PC-9 (cell line): ENCODE results near the gene MVB12A. TPM values are rescaled to one million over a fixed set of nuclear protein-coding genes. Genes with fewer than 3 reads are reported as not detected.

Source experiments
- BruUV-seq: library from RNA; stranded (reverse); fragments of 400-500 nt; replicated peaks from 2 replicates; lab custom pipeline; 2021; lab: Mats Ljungman, UMichigan
- CTCF ChIA-PET: fragments of 300-600 bp; sonication (Branson Sonifier 250); formaldehyde crosslinking; loops from one replicate; lab custom pipeline; 2022; ENCODE audit warnings: antibody characterized with exemption; lab: Charles Lee
- POLR2A ChIA-PET: fragments of 300-600 bp; sonication (Branson Sonifier 250); formaldehyde crosslinking; loops from one replicate; lab custom pipeline; 2022; ENCODE audit warnings: antibody characterized with exemption; ENCODE audit not compliant: unreplicated experiment; lab: Charles Lee
- DNase-seq, 2 experiments: peaks; one replicate each; pipeline versions ENCODE4 v3.0.0 to v3.0.0-alpha.2; 2015 to 2022; ENCODE audit warnings: mixed read lengths in 1 of 2
- H2AFZ ChIP-seq: fragments of 200-600 bp; sonication (generic); 2 replicates; pipeline ENCODE4 v1.8.1; 2017; ENCODE audit warnings: antibody characterized with exemption
- H3F3A ChIP-seq: fragments of 200-600 bp; sonication (generic); 2 replicates; pipeline ENCODE4 v1.8.1; 2017; ENCODE audit warnings: antibody characterized with exemption, mild to moderate bottlenecking, low read depth; ENCODE audit not compliant: insufficient read depth
- H3K27ac ChIP-seq: fragments of 200-600 bp; sonication (generic); 2 replicates; pipeline ENCODE4 v1.6.1; 2016; ENCODE audit warnings: mixed run types
- H3K27me3 ChIP-seq: fragments of 200-600 bp; sonication (generic); 2 replicates; pipeline ENCODE4 v1.6.1; 2016; ENCODE audit warnings: low read depth, mixed run types; ENCODE audit not compliant: insufficient read depth
- H3K36me3 ChIP-seq: fragments of 200-600 bp; sonication (generic); 2 replicates; pipeline ENCODE4 v1.6.1; 2016; ENCODE audit warnings: low read depth, mixed run types
- H3K4me1 ChIP-seq: fragments of 200-600 bp; sonication (generic); replicated peaks from 2 replicates; pipeline ENCODE4 v1.6.1; 2016; ENCODE audit warnings: mixed run types; ENCODE audit not compliant: insufficient read depth
- H3K4me2 ChIP-seq: fragments of 200-600 bp; sonication (generic); 2 replicates; pipeline ENCODE4 v1.6.1; 2017; ENCODE audit warnings: mixed run types
- H3K4me3 ChIP-seq: fragments of 200-600 bp; sonication (generic); 2 replicates; pipeline ENCODE4 v1.6.1; 2016; ENCODE audit warnings: mixed run types
- H3K79me2 ChIP-seq: fragments of 200-600 bp; sonication (generic); 2 replicates; pipeline ENCODE4 v1.6.1; 2017; ENCODE audit warnings: low read depth, mixed run types
- H3K9me2 ChIP-seq: fragments of 200-600 bp; sonication (generic); 2 replicates; pipeline ENCODE4 v1.8.1; 2017; ENCODE audit warnings: mild to moderate bottlenecking; ENCODE audit not compliant: insufficient read depth
- H3K9me3 ChIP-seq: fragments of 200-600 bp; sonication (generic); 2 replicates; pipeline ENCODE4 v1.8.1; 2016; ENCODE audit warnings: low read depth; ENCODE audit not compliant: insufficient read depth
- H4K20me1 ChIP-seq: fragments of 200-600 bp; sonication (generic); 2 replicates; pipeline ENCODE4 v1.8.1; 2017; ENCODE audit not compliant: insufficient read depth
- CTCF ChIP-seq: fragments of 200-600 bp; sonication (generic); conservative IDR thresholded peaks from 2 replicates; pipeline ENCODE4 v1.6.1; 2017; ENCODE audit warnings: mixed run types, antibody characterized with exemption, mild to moderate bottlenecking, moderate library complexity
- EZH2 ChIP-seq: fragments of 200-600 bp; sonication (generic); IDR thresholded peaks from 2 replicates; pipeline ENCODE4 v1.8.0; 2017; ENCODE audit warnings: antibody characterized with exemption, low read depth
- intact Hi-C: fragments of 100-400 bp; cut with micrococcal nuclease; formaldehyde crosslinking; loops from one replicate; pipeline ENCODE4 v1.10.0; 2022; ENCODE audit not compliant: unreplicated experiment
- total RNA-seq: library from RNA; stranded (reverse); gene quantifications from 2 replicates; pipeline ENCODE4 v1.2.3, GENCODE V29; 2021

The MVB12A gene
- total RNA-seq, 1 experiment from 2014 or later, result 58.1 TPM

GRCh38 chr19:17456127-17456526, 36.3 kb downstream of the MVB12A start:
- ChIA-PET POLR2A (no interaction called here), CTCF (no interaction called here)
- H3F3A ChIP-seq, result peaks cover 14% of the 10 kb centered on the region
- H3K4me1 ChIP-seq, result peaks cover 3% of the 10 kb centered on the region
- no peak overlapping the region for H3K27ac ChIP-seq
- no peaks in the 10 kb centered on the region for H4K20me1 ChIP-seq
- BruUV-seq, result no TSS peak
- no peaks in the 10 kb centered on the region for H3K79me2 ChIP-seq
- no peak for DNase-seq
- intact Hi-C loops, result no loop called here
- H3K36me3 ChIP-seq, result no peaks in the 10 kb centered on the region
- TF ChIP-seq CTCF (no peak), EZH2 (no peak)
- no peaks in the 10 kb centered on the region for H3K27me3 ChIP-seq
- no peaks in the 10 kb centered on the region for H3K9me2 ChIP-seq
- no peak overlapping the region for H3K4me3 ChIP-seq
- H3K4me2 ChIP-seq, result no peak overlapping the region
- H2AFZ ChIP-seq, result no peak overlapping the region
- H3K9me3 ChIP-seq, result no peaks in the 10 kb centered on the region

GRCh38 chr19:17457616-17458015, 37.8 kb downstream of the MVB12A start:
- DNase-seq, result no peak
- Histone ChIP-seq H3K27me3 (no peaks in the 10 kb centered on the region), H3K27ac (no peak overlapping the region), H3K79me2 (no peaks in the 10 kb centered on the region), H3K36me3 (no peaks in the 10 kb centered on the region), H3K9me2 (no peaks in the 10 kb centered on the region), H2AFZ (no peak overlapping the region), H3K9me3 (no peaks in the 10 kb centered on the region), H3K4me1 (no peaks in the 10 kb centered on the region), H3K4me3 (no peak overlapping the region), H3F3A (no peaks in the 10 kb centered on the region; the same call in 1 of the 2 replicates), H4K20me1 (no peaks in the 10 kb centered on the region), H3K4me2 (no peak overlapping the region)
- intact Hi-C loops, result no loop called here
- BruUV-seq, result no TSS peak
- POLR2A ChIA-PET, result no interaction called here
- CTCF ChIA-PET, result no interaction called here
- TF ChIP-seq CTCF (no peak), EZH2 (no peak)

GRCh38 chr19:17458970-17459369, 39.1 kb downstream of the MVB12A start:
- Histone ChIP-seq H3K4me2 (no peak overlapping the region), H3K27me3 (no peaks in the 10 kb centered on the region), H3K4me3 (no peak overlapping the region), H3K79me2 (no peaks in the 10 kb centered on the region), H3F3A (no peaks in the 10 kb centered on the region; the same call in 1 of the 2 replicates), H3K36me3 (no peaks in the 10 kb centered on the region), H3K9me2 (no peaks in the 10 kb centered on the region), H2AFZ (no peak overlapping the region), H4K20me1 (no peaks in the 10 kb centered on the region), H3K4me1 (no peaks in the 10 kb centered on the region), H3K9me3 (no peaks in the 10 kb centered on the region), H3K27ac (no peak overlapping the region)
- DNase-seq, result no peak
- no TSS peak for BruUV-seq
- no peak for TF ChIP-seq EZH2
- TF ChIP-seq CTCF, result no peak
- POLR2A ChIA-PET, result no interaction called here
- CTCF ChIA-PET, result no interaction called here
- intact Hi-C loops, result no loop called here
